GM18520 (cell line): ENCODE results near the gene LCOR.
"Not testable (repeated sequence)": the region's sequence is repeated elsewhere in the genome, so short reads cannot be mapped to it uniquely, and the experiment has no call there.

Experiments used
- ATAC-seq: cut with Tn5 transposase; IDR thresholded peaks from one replicate; pipeline ENCODE4 v1.9.1; 2021; ENCODE audit not compliant: unreplicated experiment

The LCOR gene

DNA sequence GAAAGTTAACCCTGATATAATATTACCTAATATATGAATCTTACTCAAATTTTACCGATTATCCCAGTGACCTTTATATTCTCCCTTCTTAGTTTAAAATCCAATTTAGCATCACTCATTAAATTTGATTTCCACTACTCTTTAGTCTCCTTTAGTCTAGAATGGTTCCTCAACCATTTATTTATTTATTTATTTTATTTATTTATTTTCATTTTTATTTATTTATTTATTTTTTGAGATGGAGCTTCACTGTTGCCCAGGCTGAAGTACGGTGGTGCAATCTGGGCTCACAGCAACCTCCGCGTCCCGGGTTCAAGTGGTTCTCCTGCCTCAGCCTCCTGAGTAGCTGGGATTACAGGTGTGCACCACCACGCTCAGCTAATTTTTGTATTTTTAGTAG is 92.8 kb downstream of the LCOR start:
- no peak for ATAC-seq

- ATAC-seq, result no peak
Measured at GRCh38 chr10:96930469-96930868, 98.4 kb downstream of the LCOR start.

- no peak for ATAC-seq
Measured at GRCh38 chr10:96935148-96935547, 103.0 kb downstream of the LCOR start.

DNA sequence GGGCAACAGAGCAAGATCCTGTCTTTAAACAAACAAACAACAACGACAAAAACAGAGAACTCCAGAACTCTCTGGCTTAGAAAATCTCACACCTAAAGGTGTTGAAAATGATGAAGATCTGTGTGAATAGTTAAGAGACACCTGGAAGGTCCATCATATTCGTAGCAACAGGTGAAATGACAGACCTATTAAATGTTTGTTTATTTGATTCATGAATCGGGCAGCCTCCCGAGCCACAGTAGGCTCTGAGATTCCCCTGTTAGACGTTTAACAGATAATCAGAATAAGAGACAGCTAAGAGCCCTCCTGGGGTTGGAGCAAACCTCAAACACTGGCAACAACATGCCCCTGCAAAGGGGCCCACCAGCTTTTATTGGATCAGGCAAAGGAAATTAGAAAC is 103.7 kb downstream of the LCOR start:
- ATAC-seq, result no peak

- not testable (repeated sequence) for ATAC-seq
Measured at GRCh38 chr10:96943161-96943560, 111.1 kb downstream of the LCOR start.

GRCh38 chr10:96947036-96947435 is 114.9 kb downstream of the LCOR start:
- no peak for ATAC-seq

DNA sequence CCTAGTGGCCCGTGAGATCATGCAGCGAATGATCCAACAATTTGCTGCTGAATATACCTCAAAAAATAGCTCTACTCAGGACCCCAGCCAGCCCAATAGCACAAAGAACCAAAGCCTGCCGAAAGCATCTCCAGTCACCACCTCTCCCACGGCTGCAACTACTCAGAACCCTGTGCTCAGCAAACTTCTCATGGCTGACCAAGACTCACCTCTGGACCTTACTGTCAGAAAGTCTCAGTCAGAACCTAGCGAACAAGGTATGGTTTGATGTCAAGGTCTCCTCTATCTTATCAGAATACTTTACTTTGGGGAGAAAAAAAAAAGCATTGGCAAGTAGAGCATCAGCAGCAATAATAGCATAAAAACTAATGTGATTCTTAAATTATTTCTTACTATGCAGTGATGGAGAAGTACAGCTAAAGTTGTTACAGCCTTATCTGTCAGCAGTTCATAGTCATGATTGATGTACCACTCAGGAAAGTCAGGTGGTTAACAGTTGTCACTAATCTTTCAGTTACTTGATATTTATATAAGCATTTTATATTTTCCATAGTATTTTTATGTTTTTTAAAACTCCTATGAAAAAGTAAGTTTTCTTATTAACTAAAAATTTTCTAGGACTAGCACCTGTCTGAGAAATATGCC is 117.1 kb downstream of the LCOR start:
- no peak for ATAC-seq

GRCh38 chr10:96951954-96952353 is 119.9 kb downstream of the LCOR start:
- no peak for ATAC-seq

DNA sequence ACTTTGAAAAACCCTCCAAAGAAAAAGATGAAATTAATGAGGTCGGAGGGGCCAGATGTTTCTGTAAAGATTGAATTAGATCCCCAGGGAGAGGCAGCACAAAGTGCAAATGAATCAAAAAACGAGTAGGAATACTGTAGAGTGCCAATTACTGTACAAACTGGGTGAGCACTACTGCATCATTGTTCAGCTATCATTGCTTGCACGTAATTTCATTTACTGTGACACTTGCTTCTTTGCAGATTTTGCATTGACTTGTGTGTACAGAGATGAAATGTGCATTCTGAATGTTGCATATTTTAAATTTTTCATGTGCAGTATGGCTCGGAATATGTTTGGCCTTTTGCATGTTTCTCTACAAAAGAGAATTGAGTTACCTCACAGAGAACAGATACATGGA is 123.7 kb downstream of the LCOR start:
- no peak for ATAC-seq

DNA sequence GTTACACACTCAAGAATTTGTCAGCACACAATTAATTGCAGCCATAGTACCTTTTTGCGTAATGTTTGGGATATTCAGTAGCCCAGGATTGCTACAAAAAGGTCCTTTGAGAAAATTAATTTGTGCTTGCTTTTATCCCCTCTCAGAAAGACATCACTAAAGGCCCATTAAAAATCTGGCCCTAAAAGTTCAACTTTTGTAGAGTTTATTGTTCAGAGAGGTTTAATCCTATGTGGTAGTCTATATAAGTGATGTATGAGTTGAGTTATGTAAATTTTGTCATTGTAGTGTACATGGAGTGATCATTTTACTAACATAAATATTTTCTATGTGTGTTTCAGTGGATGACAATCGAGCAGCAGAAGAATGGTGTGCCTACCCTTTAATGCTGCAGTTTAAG is 126.0 kb downstream of the LCOR start:
- ATAC-seq, result no peak

GRCh38 chr10:96959733-96960132 is 127.6 kb downstream of the LCOR start:
- ATAC-seq, result no peak

DNA sequence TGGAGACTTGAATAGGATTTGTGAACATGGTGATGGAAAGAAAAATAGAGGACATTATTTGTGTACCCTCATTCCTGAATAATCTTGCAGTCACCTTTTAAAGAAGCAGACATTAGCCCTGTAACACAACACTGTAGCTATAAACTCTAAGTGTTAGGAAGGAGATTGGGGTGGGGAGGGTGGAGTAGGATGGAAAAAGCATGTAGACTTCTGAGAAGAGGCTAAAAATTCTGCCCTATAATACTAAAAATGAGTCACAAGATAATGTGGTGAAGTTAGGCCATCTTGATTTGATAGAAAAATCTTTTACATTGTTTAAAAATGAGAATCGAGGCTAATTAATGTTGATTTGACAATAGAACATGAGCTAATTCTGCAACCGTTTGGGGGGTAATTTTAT is 128.8 kb downstream of the LCOR start:
- no peak for ATAC-seq

- no peak for ATAC-seq
Measured at GRCh38 chr10:96964131-96964530, 132.0 kb downstream of the LCOR start.

DNA sequence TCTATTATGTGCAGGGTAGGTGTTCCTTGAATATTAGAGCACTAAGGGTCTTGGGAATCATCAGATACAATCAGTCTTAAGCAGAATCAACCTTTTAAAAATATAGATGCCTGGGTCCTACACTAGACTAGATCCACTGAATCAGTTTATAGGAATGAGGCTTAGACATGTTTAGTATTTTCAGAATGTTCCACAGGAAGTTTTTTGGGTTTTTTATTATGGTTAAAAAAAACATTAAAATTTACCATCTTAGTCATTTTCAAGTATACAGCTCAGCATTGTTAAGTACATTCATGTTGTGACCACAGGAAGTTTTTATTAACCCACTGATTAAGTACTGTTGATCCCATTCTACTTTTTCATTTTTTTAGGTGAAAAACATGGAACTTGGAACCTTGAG is 135.7 kb downstream of the LCOR start:
- ATAC-seq, result no peak

DNA sequence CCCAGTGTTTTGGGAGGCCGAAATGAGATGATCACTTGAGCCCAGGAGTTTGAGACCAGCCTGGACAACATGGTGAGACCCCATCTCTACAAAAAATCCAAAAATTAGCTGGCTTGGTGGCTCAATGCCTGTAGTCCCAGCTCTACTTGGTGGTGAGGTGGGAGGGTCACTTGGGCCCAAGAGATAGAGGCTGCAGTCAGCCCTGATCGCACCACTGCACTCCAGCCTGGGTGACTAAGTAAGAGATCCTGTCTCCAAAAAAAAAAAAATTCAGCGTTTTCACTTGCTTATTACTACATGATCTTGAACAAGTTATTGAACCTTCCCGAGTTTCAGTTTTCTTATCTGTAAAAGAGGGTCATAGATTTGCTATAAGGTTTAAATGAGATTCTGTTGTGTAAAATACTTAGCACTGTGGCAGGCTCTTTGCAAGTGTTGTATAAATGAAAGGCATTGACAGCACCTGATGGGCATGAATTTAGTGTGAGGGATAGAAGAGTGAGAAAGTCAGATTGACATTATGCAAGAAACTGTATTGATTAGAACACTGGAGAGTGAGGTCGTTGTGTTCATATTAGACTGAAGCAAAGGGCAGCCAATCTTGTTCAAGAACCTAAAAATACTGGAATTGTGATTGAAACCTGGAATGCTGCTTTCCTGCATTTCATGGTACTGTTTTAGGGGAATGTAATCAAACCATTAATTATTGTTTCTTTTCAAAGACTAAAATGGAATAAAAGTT is 136.8 kb downstream of the LCOR start:
- ATAC-seq, result no peak

DNA sequence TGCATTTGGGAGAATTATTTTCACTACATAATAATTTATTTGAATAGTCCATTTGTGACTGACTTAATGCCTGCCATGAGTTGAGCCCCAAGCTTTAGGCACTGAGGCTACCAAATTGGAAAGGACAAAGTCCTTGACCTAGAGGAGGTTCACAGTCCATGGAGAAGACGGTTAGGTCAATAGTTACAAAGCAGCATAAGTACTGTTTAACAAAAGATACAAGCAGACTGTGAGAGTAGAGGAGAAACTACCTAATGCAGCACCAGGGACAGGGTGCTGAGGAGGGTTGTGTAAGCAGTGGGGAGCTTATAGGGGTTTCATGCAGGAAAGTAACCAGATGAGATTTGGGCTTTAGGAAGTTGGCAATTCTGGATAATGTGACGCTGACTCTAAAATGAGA is 139.2 kb downstream of the LCOR start:
- ATAC-seq, result no peak

DNA sequence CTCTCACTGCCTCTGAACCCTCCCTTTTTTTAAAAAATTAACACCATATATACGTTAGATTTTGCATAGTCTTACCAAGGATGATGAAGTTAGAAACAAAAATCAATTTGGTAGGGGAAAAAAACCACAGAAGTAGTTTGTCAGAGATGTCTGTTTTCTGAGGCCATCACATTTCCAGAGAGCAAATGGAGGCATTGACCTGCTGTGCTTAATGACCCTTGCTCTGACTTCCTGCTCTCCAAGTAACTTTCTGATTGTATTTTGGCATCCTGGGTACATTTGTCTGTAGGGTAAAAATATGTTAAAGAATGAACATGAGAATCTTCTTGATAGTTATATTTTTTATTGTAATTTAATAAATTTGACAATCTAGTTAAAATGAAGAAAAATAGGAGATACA is 140.2 kb downstream of the LCOR start:
- ATAC-seq, result no peak

DNA sequence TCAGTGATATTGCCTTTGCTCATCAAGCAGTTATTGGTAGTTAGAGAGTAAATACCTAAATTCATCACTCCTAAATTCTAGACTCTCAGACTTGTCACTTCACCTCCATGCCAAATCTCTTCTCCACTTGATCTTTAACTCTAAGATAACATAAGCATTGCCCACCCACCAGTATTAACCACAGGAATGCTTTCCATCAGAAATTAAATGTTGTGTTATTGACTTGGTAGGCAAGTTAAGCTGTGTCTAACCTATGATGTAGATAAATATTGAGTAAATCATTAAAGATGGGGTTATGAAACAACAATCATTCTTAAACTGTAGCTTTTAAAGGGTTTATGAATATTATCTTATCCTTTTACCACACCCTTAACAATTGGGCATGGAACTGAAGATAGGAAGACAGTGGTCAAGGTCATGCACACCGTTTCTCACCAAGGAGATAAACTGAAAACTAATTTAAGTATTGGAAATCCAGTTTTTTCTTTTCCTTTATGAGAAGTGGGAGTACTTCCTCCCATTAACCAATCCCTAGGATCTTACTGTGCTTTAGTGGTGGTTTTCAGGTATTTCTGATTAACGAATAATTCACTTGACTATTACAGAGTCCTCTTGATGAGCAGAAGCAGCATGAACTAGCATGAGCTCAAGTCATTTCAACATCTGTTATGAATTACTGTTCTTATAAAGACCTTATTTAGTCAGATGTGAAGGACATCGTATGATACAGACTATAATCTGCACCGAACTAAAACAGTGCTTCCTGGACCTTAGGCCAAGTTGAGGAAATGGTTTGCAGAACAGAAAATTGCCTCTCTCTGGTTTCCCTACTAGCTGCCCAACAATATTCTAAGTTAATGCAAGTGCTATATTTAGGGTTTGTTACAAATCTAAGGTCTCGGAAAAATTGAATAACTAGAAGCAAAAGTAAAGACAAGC is 142.0 kb downstream of the LCOR start:
- no peak for ATAC-seq

DNA sequence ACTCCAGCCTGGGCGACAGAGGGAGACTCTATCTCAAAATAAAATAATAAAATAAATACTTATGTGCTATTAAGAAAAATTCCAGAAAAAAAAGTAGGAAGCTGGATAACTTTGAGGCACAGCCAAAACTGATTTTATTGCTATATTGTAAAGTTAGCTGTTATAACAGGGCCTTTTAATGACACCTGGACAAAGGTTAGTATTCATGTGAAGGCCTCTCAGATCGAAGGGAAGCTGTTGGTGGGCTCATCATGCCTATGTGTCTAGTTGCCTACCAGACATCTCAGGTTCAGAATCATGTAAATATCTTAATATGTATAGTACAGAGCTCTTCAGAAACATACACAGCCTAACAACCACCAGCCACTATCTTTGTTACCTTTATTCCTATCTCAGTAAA is 143.0 kb downstream of the LCOR start:
- no peak for ATAC-seq

- ATAC-seq, result peak; percentile 66
Measured at GRCh38 chr10:96978621-96979154, 146.6 kb downstream of the LCOR start.

DNA sequence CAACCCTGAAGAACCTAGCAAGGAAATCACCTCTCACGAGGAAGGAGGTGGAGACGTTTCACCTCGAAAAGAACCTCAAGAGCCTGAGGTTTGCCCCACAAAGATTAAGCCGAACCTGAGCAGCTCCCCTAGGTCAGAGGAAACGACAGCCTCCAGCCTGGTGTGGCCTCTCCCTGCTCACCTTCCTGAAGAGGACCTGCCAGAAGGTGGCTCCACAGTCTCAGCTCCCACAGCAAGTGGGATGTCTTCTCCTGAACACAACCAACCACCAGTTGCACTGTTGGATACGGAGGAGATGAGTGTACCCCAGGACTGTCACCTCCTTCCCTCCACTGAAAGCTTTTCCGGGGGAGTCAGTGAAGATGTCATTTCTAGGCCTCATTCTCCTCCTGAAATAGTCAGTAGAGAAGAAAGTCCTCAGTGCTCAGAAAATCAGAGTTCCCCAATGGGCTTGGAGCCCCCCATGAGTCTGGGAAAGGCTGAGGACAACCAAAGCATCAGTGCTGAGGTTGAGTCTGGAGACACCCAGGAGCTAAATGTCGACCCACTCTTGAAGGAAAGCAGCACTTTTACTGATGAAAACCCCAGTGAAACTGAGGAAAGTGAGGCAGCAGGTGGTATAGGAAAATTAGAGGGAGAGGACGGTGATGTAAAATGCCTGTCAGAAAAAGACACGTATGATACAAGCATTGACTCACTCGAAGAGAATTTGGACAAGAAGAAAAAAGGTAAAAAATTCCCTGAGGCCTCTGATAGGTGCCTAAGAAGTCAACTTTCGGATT is 150.2 kb downstream of the LCOR start:
- ATAC-seq, result no peak
